H1 (cell line): ENCODE data around the gene CAPS2. TPM values are rescaled to one million over a fixed set of nuclear protein-coding genes. Genes with fewer than 3 reads are reported as not detected.

Experiments used
- CTBP2 ChIP-seq: IDR thresholded peaks from 2 replicates; pipeline ENCODE4 v1.7.0; 2011; ENCODE audit warnings: borderline replicate concordance, mild to moderate bottlenecking, moderate library complexity, mixed read lengths, low read length; ENCODE audit not compliant: insufficient read depth, insufficient read length
- EGR1 ChIP-seq: IDR thresholded peaks from 2 replicates; pipeline ENCODE4 v1.6.1; 2011; ENCODE audit warnings: low read depth, low read length, borderline replicate concordance
- FOSL1 ChIP-seq: IDR thresholded peaks from 2 replicates; pipeline ENCODE4 v1.6.1; 2011; ENCODE audit warnings: mild to moderate bottlenecking, low read depth, low read length, moderate library complexity; ENCODE audit not compliant: insufficient read depth
- KDM1A ChIP-seq: fragments of 200-600, 300-600 bp; sonication (generic); IDR thresholded peaks from 2 replicates; pipeline ENCODE4 v1.7.1; 2016; ENCODE audit warnings: mild to moderate bottlenecking, low read length, borderline replicate concordance
- KDM4A ChIP-seq: IDR thresholded peaks from one replicate; pipeline ENCODE4 v1.7.1; 2012; ENCODE audit warnings: low read depth, mild to moderate bottlenecking, moderate library complexity, low read length, inconsistent platforms; ENCODE audit not compliant: severe bottlenecking
- SIN3A ChIP-seq, 2 experiments: IDR thresholded peaks in 1 of 2; conservative IDR thresholded peaks in 1 of 2; 2 replicates each; pipeline ENCODE4 v1.6.1; 2011 to 2012; ENCODE audit warnings: low read length in 2 of 2, improper control_type of control experiment in 1 of 2, low read depth in 1 of 2, mild to moderate bottlenecking in 1 of 2
- SP4 ChIP-seq: IDR thresholded peaks from 2 replicates; pipeline ENCODE4 v1.6.1; 2012; ENCODE audit warnings: low read length, inconsistent platforms
- TAF1 ChIP-seq: IDR thresholded peaks from 2 replicates; pipeline ENCODE4 v1.6.1; 2011; ENCODE audit warnings: mild to moderate bottlenecking, low read depth, low read length
- TEAD4 ChIP-seq: IDR thresholded peaks from 2 replicates; pipeline ENCODE4 v1.6.1; 2012; ENCODE audit warnings: low read depth, low read length, inconsistent platforms, mixed read lengths
- ZNF274 ChIP-seq: IDR thresholded peaks from 2 replicates; pipeline ENCODE4 v1.7.0; 2012; ENCODE audit warnings: low read length, borderline replicate concordance; ENCODE audit errors: extremely low read depth
- polyA plus RNA-seq, 7 experiments: library from polyadenylated mRNA; depleted of rRNA in 3 of 7; stranded (reverse) in 5 of 7; unstranded in 2 of 7; fragments of >200 nt in 5 of 7; fragments of 200-250 nt in 2 of 7; gene quantifications; 1 replicate in 5 of 7; 2 replicates in 1 of 7; 4 replicates in 1 of 7; pipeline versions ENCODE4 v1.2.1 to v1.2.3, GENCODE V29; 2011 to 2013; ENCODE audit warnings: missing spikeins in 2 of 7, mixed read lengths in 2 of 7
- total RNA-seq: library from RNA; stranded (reverse); fragmentation: NEBNext Ultra II Directional; extraction: Animal tissue kit (Norgen Biotek cat#: 25700); gene quantifications from 2 replicates; pipeline ENCODE4 v1.2.1, GENCODE V29; 2021

CAPS2 gene
- total and polyA plus RNA-seq, 2 of the 8 experiments (the other 6 are each of a cell fraction or from before 2014, with no cell fraction given), result 2.3 to 3.8 TPM

- TF ChIP-seq SIN3A (conservative IDR thresholded peaks at IDR 0.05 in 1 of 2, IDR thresholded peaks at IDR 0.05 in 1 of 2; ENCODE audit: low read depth in 1 of 2, low read length in 2 of 2) (no peak), KDM1A (no peak), KDM4A (no peak), TEAD4 (no peak), FOSL1 (no peak), SP4 (no peak), TAF1 (no peak), EGR1 (no peak), CTBP2 (no peak), ZNF274 (no peak)
These were observed 24.5 kb downstream of the CAPS2 start (continued) for GRCh38 chr12:75305412-75306332.
